ENCODE data around the gene ERFE. TPM values are rescaled to one million over a fixed set of nuclear protein-coding genes. Genes with fewer than 3 reads are reported as not detected.

Gene ERFE
- total RNA-seq, 1 experiment from 2014 or later = 4.5 TPM

- ATAC-seq = no peak
- H3K27ac Mint-ChIP-seq = no peak overlapping the region
Observed at GRCh38 chr2:238161291-238162051, 2.7 kb downstream of the ERFE start.

GRCh38 chr2:238162251-238162845, 3.6 kb downstream of the ERFE start:
- H3K27me3 Mint-ChIP-seq (ENCODE audit: low read depth) = peaks cover 57% of the 10 kb centered on the region
- no peak overlapping the region for H3K4me3 Mint-ChIP-seq
- TF ChIP-seq FOXK1 (CRISPR knock-in tag; IDR thresholded peaks at IDR 0.05) (no peak), E2F5 (CRISPR knock-in tag; IDR thresholded peaks at IDR 0.05) (no peak), ZNF423 (CRISPR knock-in tag; IDR thresholded peaks at IDR 0.05) (no peak), NR1H2 (CRISPR knock-in tag; IDR thresholded peaks at IDR 0.05) (no peak), OVOL2 (CRISPR knock-in tag; IDR thresholded peaks at IDR 0.05; ENCODE audit: borderline replicate concordance) (no peak), ATF6 (CRISPR knock-in tag; IDR thresholded peaks at IDR 0.05) (no peak), JUN (CRISPR knock-in tag; IDR thresholded peaks at IDR 0.05) (no peak), MLX (CRISPR knock-in tag; IDR thresholded peaks at IDR 0.05) (no peak), AFF4 (CRISPR knock-in tag; IDR thresholded peaks at IDR 0.05; ENCODE audit: borderline replicate concordance) (no peak), NFE2L1 (CRISPR knock-in tag; IDR thresholded peaks at IDR 0.05) (no peak), MXD4 (CRISPR knock-in tag; IDR thresholded peaks at IDR 0.05; ENCODE audit: borderline replicate concordance) (no peak), ZNF138 (CRISPR knock-in tag; conservative IDR thresholded peaks at IDR 0.05) (no peak)
- TF ChIP-seq, protein P1, sequence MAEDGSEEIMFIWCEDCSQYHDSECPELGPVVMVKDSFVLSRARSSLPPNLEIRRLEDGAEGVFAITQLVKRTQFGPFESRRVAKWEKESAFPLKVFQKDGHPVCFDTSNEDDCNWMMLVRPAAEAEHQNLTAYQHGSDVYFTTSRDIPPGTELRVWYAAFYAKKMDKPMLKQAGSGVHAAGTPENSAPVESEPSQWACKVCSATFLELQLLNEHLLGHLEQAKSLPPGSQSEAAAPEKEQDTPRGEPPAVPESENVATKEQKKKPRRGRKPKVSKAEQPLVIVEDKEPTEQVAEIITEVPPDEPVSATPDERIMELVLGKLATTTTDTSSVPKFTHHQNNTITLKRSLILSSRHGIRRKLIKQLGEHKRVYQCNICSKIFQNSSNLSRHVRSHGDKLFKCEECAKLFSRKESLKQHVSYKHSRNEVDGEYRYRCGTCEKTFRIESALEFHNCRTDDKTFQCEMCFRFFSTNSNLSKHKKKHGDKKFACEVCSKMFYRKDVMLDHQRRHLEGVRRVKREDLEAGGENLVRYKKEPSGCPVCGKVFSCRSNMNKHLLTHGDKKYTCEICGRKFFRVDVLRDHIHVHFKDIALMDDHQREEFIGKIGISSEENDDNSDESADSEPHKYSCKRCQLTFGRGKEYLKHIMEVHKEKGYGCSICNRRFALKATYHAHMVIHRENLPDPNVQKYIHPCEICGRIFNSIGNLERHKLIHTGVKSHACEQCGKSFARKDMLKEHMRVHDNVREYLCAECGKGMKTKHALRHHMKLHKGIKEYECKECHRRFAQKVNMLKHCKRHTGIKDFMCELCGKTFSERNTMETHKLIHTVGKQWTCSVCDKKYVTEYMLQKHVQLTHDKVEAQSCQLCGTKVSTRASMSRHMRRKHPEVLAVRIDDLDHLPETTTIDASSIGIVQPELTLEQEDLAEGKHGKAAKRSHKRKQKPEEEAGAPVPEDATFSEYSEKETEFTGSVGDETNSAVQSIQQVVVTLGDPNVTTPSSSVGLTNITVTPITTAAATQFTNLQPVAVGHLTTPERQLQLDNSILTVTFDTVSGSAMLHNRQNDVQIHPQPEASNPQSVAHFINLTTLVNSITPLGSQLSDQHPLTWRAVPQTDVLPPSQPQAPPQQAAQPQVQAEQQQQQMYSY (CRISPR knock-in tag; IDR thresholded peaks at IDR 0.05) = no peak
- TF ChIP-seq, protein P2, sequence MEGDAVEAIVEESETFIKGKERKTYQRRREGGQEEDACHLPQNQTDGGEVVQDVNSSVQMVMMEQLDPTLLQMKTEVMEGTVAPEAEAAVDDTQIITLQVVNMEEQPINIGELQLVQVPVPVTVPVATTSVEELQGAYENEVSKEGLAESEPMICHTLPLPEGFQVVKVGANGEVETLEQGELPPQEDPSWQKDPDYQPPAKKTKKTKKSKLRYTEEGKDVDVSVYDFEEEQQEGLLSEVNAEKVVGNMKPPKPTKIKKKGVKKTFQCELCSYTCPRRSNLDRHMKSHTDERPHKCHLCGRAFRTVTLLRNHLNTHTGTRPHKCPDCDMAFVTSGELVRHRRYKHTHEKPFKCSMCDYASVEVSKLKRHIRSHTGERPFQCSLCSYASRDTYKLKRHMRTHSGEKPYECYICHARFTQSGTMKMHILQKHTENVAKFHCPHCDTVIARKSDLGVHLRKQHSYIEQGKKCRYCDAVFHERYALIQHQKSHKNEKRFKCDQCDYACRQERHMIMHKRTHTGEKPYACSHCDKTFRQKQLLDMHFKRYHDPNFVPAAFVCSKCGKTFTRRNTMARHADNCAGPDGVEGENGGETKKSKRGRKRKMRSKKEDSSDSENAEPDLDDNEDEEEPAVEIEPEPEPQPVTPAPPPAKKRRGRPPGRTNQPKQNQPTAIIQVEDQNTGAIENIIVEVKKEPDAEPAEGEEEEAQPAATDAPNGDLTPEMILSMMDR (IDR thresholded peaks at IDR 0.05) = no peak
- ATAC-seq (no peak), DNase-seq (ENCODE audit: low spot score) (no peak)
- H3K9me3 Mint-ChIP-seq = no peaks in the 10 kb centered on the region
- ChIA-PET CTCF (interaction anchor here (0.9 to 3.0 kb wide), 4 partner anchors 9 to 101 kb away, joined by 4 to 19 read pairs (median 7); no protein-coding TSS in a partner anchor), POLR2A (no interaction called here)
- H3K36me3 Mint-ChIP-seq = no peaks in the 10 kb centered on the region
- H3K4me1 Mint-ChIP-seq = peaks cover 8% of the 10 kb centered on the region
- H3K27ac Mint-ChIP-seq = no peak overlapping the region

More at GRCh38 chr2:238161291-238162051, 2.7 kb downstream of the ERFE start:
- H3K4me1 Mint-ChIP-seq = peaks cover 8% of the 10 kb centered on the region
- DNase-seq (ENCODE audit: low spot score) = no peak
- ChIA-PET POLR2A (interaction anchor here (0.6 kb wide), 1 partner anchor 569 kb away, joined by 5 read pairs; no protein-coding TSS in a partner anchor), CTCF (interaction anchor here (0.8 to 1.7 kb wide), 4 partner anchors 14 to 98 kb away, joined by 4 to 7 read pairs (median 4); no protein-coding TSS in a partner anchor)
- no peaks in the 10 kb centered on the region for H3K9me3 Mint-ChIP-seq
- peaks cover 61% of the 10 kb centered on the region for H3K27me3 Mint-ChIP-seq (ENCODE audit: low read depth)
- no peaks in the 10 kb centered on the region for H3K36me3 Mint-ChIP-seq
- no peak overlapping the region for H3K4me3 Mint-ChIP-seq
- TF ChIP-seq, protein P3, sequence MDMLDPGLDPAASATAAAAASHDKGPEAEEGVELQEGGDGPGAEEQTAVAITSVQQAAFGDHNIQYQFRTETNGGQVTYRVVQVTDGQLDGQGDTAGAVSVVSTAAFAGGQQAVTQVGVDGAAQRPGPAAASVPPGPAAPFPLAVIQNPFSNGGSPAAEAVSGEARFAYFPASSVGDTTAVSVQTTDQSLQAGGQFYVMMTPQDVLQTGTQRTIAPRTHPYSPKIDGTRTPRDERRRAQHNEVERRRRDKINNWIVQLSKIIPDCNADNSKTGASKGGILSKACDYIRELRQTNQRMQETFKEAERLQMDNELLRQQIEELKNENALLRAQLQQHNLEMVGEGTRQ (CRISPR knock-in tag; IDR thresholded peaks at IDR 0.05) = no peak

All from WTC11 (cell line).